Heart right ventricle (tissue), 16 donors: Measurements from ENCODE around the gene LGI4. TPM values are rescaled to one million over a fixed set of nuclear protein-coding genes. Genes with fewer than 3 reads are reported as not detected.

ENCODE experiments used
- ATAC-seq, 8 donors: fragments of 200-7000 bp; cut with Tn5 transposase; one replicate each; pipeline ENCODE4 v1.9.1; 2020; ENCODE audit warnings: mild to moderate bottlenecking in 8 of 8, moderate library complexity in 8 of 8, moderate number of reproducible peaks in 1 of 8
- DNase-seq, 2 donors: peaks; one replicate each; pipeline ENCODE4 v3.0.0-alpha.2; 2020
- H3K27ac ChIP-seq, 10 donors: fragments of 200-600 bp; sonication (generic) in 2 of 10; one replicate each; pipeline versions ENCODE4 v1.5.0 to v1.8.0; 2020 to 2022; ENCODE audit warnings: mild to moderate bottlenecking in 3 of 10
- H3K27me3 ChIP-seq, 7 donors: fragments of 200-600 bp; one replicate each; pipeline ENCODE4 v1.8.0; 2021 to 2022; ENCODE audit warnings: mild to moderate bottlenecking in 2 of 7
- H3K36me3 ChIP-seq, 9 donors: fragments of 200-600 bp; sonication (generic) in 1 of 9; one replicate each; pipeline versions ENCODE4 v1.5.0 to v1.8.0; 2020 to 2022; ENCODE audit warnings: mild to moderate bottlenecking in 2 of 9
- H3K4me1 ChIP-seq, 9 donors: fragments of 200-600 bp; sonication (generic) in 1 of 9; one replicate each; pipeline versions ENCODE4 v1.5.0 to v1.8.0; 2020 to 2022; ENCODE audit warnings: mild to moderate bottlenecking in 4 of 9
- H3K4me3 ChIP-seq, 10 donors: fragments of 200-600 bp; sonication (generic) in 2 of 10; one replicate each; pipeline versions ENCODE4 v1.5.0 to v1.8.0; 2020 to 2022; ENCODE audit warnings: mild to moderate bottlenecking in 7 of 10, moderate library complexity in 2 of 10
- H3K9me3 ChIP-seq, 11 donors: fragments of 200-600 bp in 10 of 11; sonication (generic) in 2 of 11; one replicate each; pipeline versions ENCODE4 v1.5.0 to v1.8.0; 2013 to 2022; ENCODE audit warnings: mild to moderate bottlenecking in 2 of 11, control low read depth in 1 of 11, moderate library complexity in 1 of 11
- CTCF ChIP-seq, 9 donors: fragments of 200-600 bp; sonication (generic) in 2 of 9; IDR thresholded peaks; one replicate each; pipeline versions ENCODE4 v1.5.0 to v1.8.0; 2021 to 2022; ENCODE audit warnings: antibody characterized with exemption in 9 of 9, mild to moderate bottlenecking in 5 of 9, moderate library complexity in 1 of 9
- WGBS, 2 donors: extraction: QIAGEN DNeasy Blood & Tissue Kit; methylation state at CpG; one replicate each; pipeline ENCODE4 v1.1.7; 2013; ENCODE audit warnings: inconsistent platforms in 1 of 2; 5-methylcytosine and 5-hydroxymethylcytosine counted together
- intact Hi-C, 10 donors: fragments of 100-400 bp; cut with DNase I; formaldehyde crosslinking; loops; one replicate each; pipeline versions ENCODE4 v1.11.1 to v1.14.2; 2022
- polyA plus RNA-seq, 2 donors: library from polyadenylated mRNA; stranded (reverse); fragments of 200-250 nt; gene quantifications; one replicate each; pipeline ENCODE4 v1.2.3, GENCODE V29; 2013
- total RNA-seq, 10 donors: library from RNA; stranded (reverse); fragmentation: NEBNext Ultra II Directional in 3 of 10; extraction: Animal tissue kit (Norgen Biotek cat#: 25700) in 3 of 10; gene quantifications; one replicate each; pipeline versions ENCODE4 v1.2.1 to v1.2.4, GENCODE V29; 2021 to 2023
- donor health status: Arrhythmogenic right ventricular cardiomyopathy.
- donor health status: ischemic (EF 13 %, LVEDD 7.1; RV severe dilation, severe dysfunction).
- donor health status: healthy with polysubstance abuse.
- donor health status: DM: no; HTN: yes; CAD: no.
- donor health status: DM: no; HTN: no; CAD: no.
- donor health status: ischemic (EF 25% LVEDD 6.9; RV normal size, moderate dysfunction).
- donor health status: ischemic (EF 25% LVEDD 5.7; RV mildly dilated, moderate dysfunction).
- donor health status: healthy.
- donor health status: DM: yes; HTN: yes; CAD: no.
- donor health status: Ischemic cardiomyopathy.
- donor health status: ischemic (EF 35%, LVEDD 5.7; RV mildly dilated, moderate dysfunction).
- donor health status: nonischemic (EF 11% LVEDD 7.7; RV severe dilation, severe dysfunction).
- donor health status: DM: yes; HTN: yes; CAD: no.
- donor health status: PGD.
- donor health status: ischemic (EF 29% LVEDD 5.4; RV normal size, mild dysfunction).
- donor health status: nonischemic (EF 23%, LVEDD 6.1; RV moderate dilation, normal function).

LGI4 gene
- total and polyA plus RNA-seq, 12 donors: 4.3 to 30.0 (median 8.3) TPM

- WGBS, 2 donors: 55% methylated on average over 2 of the region's 2 CpGs
- H3K9me3 ChIP-seq: peaks cover 0 to 11% (median 0%) of the 10 kb centered on the region in 11 donors
- intact Hi-C loops: no loop called here
- H3K4me1 ChIP-seq: no peaks in the 10 kb centered on the region
- peaks cover 0 to 13% (median 0%) of the 10 kb centered on the region in 7 donors for H3K27me3 ChIP-seq
- DNase-seq: no peak
- no peak for TF ChIP-seq CTCF (IDR thresholded peaks at IDR 0.05)
- H3K4me3 ChIP-seq: no peak overlapping the region
- H3K36me3 ChIP-seq: no peaks in the 10 kb centered on the region
- ATAC-seq: no peak
- no peak overlapping the region for H3K27ac ChIP-seq
These were observed 43.8 kb upstream of the LGI4 start for GRCh38 chr19:35178701-35179100.

- ATAC-seq (no peak), DNase-seq (no peak)
- H3K9me3 ChIP-seq: no peaks in the 10 kb centered on the region
- WGBS, 2 donors: 78 to 82% methylated on average over 7 of the region's 7 CpGs
- no peak overlapping the region for H3K4me3 ChIP-seq
- peaks cover 0 to 13% (median 0%) of the 10 kb centered on the region in 7 donors for H3K27me3 ChIP-seq
- H3K4me1 ChIP-seq: peaks cover 0 to under 1% (median 0%) of the 10 kb centered on the region in 9 donors
- intact Hi-C loops: no loop called here
- no peak overlapping the region for H3K27ac ChIP-seq
- no peak for TF ChIP-seq CTCF (IDR thresholded peaks at IDR 0.05)
- H3K36me3 ChIP-seq: no peaks in the 10 kb centered on the region
These were observed 42.8 kb upstream of the LGI4 start for GRCh38 chr19:35177377-35178274.

- peaks cover 0 to 15% (median 3%) of the 10 kb centered on the region in 9 donors for H3K4me1 ChIP-seq
- no peak for ATAC-seq
- 69 to 71% methylated on average over 3 of the region's 3 CpGs for WGBS, 2 donors
- no peaks in the 10 kb centered on the region for H3K36me3 ChIP-seq
- no peaks in the 10 kb centered on the region for H3K9me3 ChIP-seq
- no peak for DNase-seq
- no peak for TF ChIP-seq CTCF (IDR thresholded peaks at IDR 0.05)
- no peak overlapping the region for H3K27ac ChIP-seq
- no peak overlapping the region for H3K4me3 ChIP-seq
- intact Hi-C loops: no loop called here
- peaks cover 0 to 13% (median 0%) of the 10 kb centered on the region in 7 donors for H3K27me3 ChIP-seq
These were observed 41.3 kb upstream of the LGI4 start for GRCh38 chr19:35176181-35176570.

GRCh38 chr19:35174226-35174625, 39.4 kb upstream of the LGI4 start:
- TF ChIP-seq CTCF (IDR thresholded peaks at IDR 0.05): no peak
- H3K4me1 ChIP-seq: peaks cover 0 to 18% (median 3%) of the 10 kb centered on the region in 9 donors
- H3K4me3 ChIP-seq: no peak overlapping the region
- ATAC-seq: no peak
- 87 to 88% methylated on average over 6 of the region's 6 CpGs for whole genome bisulfite sequencing, 2 donors
- H3K27ac ChIP-seq: no peak overlapping the region
- no peak for DNase-seq
- H3K9me3 ChIP-seq: no peaks in the 10 kb centered on the region
- peaks cover 0 to 16% (median 0%) of the 10 kb centered on the region in 9 donors for H3K36me3 ChIP-seq
- peaks cover 0 to 9% (median 0%) of the 10 kb centered on the region in 7 donors for H3K27me3 ChIP-seq
- intact Hi-C loops: no loop called here
